Urothelium cell line (cell line): Measurements from ENCODE around the gene NDUFB8.
"Not testable (repeated sequence)": the region's sequence is repeated elsewhere in the genome, so short reads cannot be mapped to it uniquely, and the experiment has no call there.

Experiments used
- DNase-seq: peaks from one replicate; pipeline ENCODE4 v3.0.0; 2011; ENCODE audit warnings: low spot score, mixed read lengths
- FAIRE-seq: peaks from 2 replicates; lab custom pipeline; 2011; peaks lifted over from hg19 to GRCh38; lab: Jason Lieb, UNC

The NDUFB8 gene

DNA sequence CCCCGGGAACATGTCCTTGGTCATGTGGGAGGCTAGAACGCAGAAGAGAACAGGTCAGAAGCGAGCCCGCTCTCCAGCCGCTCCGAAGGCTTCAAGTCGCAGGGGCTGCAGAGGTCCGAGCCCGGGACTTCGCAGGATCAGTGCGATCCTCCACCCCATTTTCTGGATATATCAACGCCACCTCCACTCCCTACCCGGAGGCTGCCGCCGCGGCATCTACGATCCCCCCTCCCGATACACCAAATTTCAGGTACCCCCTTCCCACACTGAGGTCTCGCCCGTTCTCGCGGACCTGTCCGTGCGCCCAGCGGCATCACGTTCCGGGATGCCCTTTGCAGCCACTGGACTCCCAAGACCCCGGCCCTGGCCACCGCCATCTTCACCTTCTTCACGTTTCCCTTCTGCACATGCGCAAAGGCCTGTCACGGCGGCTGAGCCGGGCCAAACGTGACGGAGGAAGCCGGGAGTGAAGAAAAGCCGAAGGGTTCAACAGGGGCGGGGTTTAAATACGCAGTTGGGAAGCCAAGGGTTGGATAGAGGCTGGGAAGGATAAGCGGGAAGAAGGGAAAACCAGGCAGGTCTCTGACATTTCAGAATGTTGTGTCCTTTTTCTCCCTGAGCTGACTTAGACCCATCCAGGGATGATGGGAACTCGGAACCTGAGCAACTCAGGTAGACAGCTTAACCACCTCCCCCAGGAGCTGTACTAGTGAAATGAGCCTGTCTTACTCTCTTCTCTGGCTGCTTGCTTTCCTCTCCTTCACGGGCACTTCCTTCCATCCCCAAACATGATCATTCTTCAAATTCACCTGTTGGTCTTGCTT, at the start of gene NDUFB8:
NDUFB8 (minus strand) TSS at position 397 of the 824 bp plus-strand sequence; CDS start at position 377, 20 bp downstream.
- no peak for FAIRE-seq
- DNase-seq = peak; percentile 91

DNA sequence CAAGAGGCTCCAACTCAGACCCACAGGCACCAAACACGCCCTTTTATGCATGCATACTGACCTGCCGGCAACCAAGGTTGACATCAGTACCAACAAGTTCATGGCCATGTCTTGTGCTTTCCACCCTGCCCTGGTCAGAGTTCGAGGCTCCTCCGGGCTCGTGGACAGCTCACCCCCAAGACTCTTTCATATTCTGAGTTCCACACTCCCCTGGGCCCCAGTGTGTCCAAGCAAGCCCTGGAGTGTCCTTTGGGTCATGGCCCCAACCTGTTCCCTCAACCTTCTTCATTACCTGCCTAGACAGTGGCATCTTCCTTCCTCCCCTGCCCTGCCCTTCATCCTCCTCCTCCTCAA, 46.6 kb upstream of the NDUFB8 start:
- DNase-seq (no peak), FAIRE-seq (no peak)

DNA sequence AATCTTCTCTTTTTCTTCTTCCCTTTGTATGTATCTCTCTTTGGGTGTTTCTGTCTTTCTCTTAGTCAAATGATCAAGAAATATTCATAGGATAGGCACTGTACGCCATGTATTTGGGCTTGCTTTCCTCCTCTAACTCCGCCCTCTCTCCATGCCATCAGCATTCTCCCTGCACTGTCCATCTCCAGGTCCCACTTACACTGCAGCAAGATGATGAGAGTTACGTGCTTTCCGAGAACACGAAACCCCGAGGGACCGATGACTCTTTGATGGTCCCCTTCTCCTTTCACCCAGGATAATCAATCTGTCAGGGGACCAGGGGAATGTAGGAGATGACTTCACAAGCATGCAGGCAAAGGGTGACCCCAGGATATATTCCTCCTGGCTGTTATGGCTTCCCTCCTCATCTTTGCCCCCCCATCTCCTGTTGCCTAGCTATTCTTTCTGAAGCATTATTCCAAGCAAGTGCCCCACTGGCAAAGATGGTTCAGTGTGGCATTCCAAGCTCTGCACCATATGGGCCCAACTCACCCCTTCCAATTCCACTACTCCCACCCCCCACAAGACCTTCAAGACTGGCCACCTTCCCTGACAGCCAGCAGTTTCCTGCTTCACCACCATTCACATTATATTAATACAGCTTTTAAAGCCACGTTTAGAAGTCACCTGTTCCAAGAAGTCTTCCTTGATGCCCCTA, 46.1 kb upstream of the NDUFB8 start:
- DNase-seq = no peak

DNA sequence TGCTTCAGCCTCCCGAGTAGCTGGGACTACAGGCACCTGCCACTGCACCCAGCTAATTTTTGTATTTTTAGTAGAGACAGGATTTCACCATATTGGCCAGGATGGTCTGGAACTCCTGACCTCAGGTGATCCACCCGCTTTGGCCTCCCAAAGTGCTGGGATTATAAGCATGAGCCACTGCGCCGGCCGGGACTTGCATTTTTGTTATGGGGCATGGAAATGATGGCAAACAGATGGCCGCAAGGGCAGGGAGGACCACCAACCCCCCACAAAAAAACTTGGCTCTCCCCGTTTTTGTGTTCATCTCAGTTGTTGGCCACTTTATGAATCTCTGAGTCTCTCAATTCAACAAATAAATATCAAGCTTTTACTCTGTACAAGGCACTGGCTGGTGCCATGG, 45.5 kb upstream of the NDUFB8 start:
- DNase-seq, FAIRE-seq: not testable (repeated sequence)

More for the DNA sequence above, 46.1 kb upstream of the NDUFB8 start:
- no peak for FAIRE-seq

DNA sequence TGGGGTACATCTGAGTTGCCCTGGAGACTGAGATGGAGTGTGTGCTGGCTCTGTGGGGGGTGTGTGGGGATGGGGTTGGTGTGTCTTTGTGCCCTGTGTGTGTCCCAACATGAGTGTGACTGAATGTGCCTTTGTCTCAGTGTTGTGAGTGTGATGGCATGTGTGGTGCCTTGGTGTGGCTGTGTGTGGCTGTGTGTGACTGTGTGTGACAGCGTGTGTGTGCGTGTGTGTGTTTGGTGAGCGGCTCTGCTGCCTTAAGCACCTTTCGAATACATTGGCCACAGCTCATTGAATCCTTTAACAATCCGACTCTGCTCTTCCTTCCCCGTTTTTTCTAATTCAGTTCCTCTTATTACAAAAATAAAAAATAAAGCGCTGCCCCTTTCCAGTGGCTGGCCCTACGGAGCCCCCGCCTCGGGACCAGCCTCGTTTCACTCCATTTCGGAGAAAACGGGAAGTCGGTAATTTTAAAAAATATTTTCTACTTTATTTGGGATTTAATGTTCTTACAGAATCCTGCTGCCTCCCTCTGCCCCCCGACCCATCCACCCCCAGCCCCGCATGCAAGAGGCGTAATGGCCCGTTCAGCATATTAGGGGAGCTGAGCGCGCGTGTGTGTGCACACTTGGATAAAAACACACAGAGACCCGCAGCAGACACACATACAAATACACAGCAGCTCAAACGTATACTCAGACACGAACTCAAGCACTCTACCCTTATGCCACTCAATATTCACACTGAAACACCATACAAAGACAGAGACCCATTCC, 41.6 kb upstream of the NDUFB8 start:
- peak; percentile 56 for FAIRE-seq
- DNase-seq = no peak

DNA sequence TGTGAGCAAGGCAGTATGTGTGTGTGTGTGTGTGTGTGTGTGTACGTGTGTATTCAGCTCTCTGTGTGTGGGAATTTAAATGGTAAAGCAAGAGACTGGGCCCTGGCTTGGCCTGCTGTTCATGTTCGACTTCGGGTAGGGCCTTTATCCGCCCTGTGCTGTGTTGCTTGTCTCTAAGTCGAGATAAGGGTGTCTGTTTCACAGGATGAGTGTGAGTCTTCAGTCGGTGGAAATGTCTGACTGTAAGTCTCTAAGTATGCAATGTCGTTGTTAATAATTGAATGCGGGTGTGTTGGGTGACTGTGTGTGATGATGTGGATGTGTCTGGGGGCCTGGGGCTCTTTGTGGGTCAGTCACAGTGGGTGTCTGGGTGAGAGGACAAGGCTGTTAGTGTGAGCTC, 40.8 kb upstream of the NDUFB8 start:
- FAIRE-seq = no peak

DNA sequence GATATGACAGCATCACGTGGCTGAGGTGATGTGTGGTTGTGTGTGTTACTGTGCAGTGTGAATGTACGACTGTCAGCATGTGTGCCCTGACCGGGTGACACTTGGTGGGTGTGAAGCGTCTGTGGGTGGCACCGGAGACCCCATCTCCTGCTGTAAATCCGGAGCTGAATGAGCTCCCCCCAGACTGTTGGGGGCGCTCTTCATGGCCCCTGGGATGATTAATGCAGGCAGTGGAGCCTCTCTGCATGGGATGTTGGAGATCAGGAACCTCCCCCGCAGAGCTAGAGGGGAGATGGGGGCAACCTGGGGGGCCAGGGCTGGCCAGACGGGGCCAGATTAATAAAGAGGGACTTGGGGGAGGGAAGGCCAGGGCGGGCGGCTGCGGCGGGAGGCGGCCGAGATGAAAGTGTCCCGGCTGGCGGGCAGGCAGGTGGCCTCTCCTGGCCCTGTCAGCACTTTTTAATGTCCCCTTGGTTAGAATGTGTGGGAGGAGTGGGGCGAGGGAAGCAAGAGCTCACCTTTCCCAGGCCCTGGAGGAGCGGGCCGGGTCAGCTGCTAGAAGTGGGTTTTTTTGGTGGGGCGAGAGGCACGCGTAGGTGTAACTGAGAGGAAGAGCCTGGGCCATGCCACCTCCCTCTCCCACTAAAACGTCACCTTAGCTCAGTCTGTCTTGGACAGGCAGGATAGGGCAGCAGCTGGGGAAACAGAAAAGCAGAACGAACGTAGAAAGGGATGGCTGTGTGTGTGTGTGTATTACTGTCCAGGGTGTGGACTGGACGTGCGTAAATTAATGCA, 40.2 kb upstream of the NDUFB8 start:
- FAIRE-seq (peak; percentile 44), DNase-seq (no peak)

More for the DNA sequence above, 40.8 kb upstream of the NDUFB8 start:
- no peak for DNase-seq

DNA sequence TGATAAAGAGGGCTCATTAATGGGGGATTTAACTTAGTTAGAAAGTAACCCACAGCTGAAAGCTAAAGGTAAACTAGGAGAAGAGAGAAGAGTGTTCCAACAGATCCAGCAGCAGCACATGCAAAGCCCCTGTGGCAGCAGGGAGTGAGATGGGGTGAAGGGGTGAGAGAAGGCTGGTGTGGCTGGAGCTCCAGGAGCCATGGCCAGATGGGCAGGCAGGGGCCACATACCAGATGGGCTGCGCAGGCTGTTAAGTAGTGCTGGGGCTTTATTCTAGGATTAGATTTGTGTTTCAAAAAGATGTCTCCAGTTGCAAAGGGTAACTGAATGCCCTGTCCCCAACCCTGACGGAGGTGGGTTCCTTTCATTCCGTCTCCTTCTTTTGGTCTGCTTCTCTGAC, 39.2 kb upstream of the NDUFB8 start:
- FAIRE-seq (no peak), DNase-seq (no peak)

DNA sequence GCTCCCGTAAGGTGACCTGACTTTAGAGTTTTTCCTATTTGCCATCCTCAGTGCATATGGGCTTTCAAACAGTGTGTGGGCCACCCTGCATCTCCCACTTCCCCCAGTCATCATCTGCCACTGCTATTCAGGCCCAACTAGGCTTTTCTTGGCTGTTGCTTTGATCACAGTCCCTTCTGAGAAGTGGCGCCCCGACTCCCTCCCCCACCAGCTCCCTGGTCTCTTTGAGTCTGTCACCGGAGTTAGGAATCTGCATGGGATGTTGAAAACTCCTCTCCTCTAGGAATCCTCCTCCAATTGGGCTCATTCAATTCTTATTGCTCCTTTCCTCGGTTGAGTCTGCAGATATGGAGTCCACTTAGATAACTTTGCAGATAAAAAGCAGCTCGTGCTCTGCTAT, 38.2 kb upstream of the NDUFB8 start:
- no peak for DNase-seq
- FAIRE-seq = no peak

DNA sequence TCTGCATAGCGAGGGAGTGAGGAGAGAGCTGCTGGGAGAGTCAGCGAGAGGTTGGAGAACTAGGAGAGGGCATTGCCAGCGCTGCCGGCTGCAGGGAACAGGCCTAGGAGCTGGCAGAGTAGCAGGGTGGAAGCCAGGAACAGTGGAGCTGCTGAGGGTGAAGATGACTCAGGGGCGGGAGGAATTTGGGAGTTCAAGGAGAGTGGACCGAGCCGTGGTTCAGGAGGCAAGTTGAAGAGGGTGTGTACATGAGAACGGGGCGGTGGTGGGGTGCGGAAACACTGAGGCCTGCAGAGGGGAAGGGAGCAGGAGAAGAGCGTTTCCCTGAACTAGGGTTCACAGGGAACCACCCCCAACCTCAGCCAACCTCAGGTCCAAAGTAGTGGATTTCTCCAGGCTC, 37.6 kb upstream of the NDUFB8 start:
- no peak for FAIRE-seq
- DNase-seq = no peak

DNA sequence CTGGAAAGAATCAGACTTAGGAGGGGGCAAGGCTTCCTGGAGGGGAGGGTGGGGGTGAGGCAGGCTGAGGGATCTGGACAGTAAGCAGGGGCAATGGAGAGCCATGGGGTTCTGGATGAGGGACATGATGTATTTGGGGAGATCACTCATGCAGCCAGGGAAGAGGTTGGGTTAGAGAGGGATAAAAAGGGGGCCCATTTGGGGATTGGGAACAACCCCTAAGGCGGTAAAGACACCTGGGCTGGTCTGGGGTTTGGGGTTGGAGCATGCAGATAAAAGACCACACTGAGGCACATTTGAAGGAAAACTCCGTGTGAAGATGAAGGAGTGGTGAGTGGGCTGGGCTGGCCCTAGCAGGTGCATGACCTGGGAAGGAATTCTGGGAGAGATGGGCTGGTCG, 36.9 kb upstream of the NDUFB8 start:
- DNase-seq (no peak), FAIRE-seq (no peak)

DNA sequence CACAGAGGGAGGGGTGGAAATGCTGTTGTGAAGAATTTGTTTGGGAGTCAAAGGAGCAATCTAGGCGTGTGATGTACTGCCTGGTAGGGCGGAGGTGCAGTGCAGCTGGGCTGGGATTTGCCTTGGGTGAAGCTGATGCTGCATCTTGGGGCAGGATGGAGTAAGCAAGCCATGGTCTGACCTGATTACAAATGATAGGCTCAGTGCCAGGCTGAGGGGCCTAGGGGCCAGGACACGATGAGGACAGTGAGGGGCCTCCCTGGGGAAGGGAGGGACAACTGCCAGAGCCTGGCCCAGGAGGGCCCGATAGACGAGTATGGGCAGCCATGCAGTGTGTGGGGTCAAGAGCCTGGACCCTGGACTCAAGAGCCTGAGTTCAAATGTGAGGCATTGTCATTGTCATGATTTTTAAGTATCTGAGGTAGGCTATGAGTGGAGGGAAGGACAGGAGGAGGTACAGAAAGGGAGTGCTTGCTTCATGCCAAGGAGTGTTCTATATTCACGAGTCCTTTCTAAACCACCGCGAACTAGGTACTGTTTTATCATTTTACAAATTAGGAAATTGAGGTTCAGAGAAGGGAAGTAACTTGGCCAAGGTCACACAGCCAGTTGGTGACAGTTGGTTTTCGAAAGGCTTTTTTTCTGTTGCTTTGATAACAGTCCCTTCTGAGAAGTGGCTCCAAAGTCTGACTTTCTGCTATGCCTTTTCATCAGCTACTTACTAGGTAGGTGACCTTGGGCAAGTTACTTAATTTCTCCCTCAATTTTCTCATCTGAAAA, 35.7 kb upstream of the NDUFB8 start:
- DNase-seq = no peak
- FAIRE-seq = peak; percentile 17

DNA sequence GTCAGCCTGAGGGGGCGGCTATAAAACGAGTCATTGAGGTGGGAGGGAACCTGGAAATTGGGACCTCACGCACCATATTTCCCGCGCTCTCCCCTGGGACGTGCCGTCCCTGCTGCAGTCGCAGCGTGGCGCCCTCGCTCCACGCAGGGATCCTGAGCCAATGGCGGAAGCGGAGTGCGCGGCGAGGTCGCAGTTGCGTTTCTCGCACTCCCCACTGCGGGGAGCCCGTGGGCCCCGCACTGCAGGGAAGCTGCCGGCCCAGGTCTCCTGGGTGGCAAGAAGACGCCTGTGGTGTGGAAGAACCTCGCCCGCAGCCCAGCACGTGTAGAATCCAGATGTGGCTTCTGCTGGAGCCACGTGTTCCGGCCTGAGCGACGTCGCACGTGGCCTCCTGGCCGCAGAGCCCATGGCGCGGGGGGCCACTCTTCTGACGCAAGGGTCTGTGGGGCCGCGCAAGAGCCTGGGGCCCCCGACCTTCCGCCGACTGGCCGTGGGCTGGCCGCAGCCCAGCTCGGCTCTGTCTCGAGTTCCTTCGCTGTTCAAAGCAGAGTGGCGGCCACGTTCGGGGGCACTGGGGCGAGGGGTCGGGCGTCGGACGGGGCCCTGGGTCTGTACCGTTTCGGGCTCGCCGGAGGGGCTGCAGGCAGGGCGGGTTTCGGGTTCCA, 32.5 kb upstream of the NDUFB8 start:
- FAIRE-seq = no peak
- DNase-seq = no peak

DNA sequence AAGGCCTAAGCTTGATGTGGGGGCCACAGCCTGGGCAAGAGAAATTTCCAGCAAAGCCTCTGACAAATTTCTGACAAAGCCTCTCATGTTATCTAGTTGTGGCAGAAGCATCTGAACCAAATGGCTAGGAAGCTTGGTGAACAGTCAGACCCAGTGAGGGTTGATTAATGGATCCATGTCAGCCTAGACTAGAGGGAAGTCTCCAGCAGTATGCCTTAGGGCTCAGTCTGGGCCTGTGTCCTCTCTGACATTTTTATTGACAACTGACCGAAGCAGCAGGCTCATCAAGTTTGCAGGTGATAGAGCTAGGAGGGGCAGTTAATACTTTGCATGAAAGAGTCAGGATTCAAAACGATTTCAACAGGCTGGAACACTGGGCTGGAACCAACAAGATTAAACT, 31.3 kb upstream of the NDUFB8 start:
- FAIRE-seq (peak; percentile 42), DNase-seq (no peak)

DNA sequence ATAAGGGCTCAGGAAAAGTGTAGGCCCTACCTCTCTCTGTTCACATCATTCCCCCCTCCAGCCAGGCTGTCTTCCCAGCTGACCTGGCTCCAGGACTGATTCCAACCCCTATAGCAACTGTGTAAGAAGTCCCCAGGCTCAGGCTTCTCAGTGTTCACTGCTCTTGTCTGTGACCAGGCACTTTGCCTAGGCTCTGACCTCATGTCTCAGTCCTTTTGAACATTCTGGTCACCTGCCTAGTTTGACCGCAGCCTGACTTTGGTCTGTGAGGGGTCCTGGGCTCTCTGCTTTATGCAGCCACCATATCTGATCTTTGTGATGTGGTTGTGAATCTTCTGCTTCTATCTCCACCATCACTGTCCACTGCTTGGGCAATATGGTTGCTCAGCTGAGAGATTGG, 30.6 kb upstream of the NDUFB8 start:
- FAIRE-seq = no peak
- DNase-seq = no peak

DNA sequence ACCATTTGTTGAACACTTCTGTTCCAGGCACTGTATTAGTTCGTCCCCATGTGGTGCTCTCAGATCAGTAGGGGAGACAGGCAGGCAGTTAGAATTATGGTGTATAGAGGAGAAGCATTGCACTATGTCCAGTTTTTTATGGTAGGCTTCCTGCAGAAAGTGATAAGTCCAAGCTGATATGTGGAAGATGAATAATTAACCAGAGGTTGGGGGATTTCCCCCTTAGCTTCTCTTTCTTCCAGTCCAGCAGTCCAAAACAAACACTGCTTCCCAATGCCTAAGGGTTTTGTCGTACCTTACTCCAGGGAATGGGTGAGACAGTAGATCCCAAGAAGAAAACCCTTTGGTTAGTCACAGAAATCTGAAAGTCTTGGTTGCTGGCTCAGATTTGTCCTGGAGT, 25.2 kb upstream of the NDUFB8 start:
- no peak for DNase-seq
- no peak for FAIRE-seq

DNA sequence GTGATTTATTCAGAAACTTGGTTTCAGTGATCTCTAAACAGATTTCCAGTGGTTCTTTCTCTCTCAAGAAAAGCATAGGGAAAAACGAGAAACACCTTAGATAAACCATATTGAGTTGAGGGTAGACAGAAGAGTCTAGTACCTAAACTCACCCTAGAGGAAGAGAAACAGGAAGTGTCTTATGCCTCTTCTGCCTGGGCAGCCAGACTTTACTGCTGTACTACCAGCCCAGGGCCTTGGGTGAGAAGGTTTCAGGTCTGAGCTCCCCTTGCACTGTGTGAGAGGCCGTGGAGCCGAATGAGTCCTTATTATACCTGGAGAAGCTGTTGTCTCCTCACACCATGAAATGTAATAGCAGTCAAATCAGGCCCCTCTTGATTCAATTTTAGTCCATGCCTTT, 24.3 kb upstream of the NDUFB8 start:
- DNase-seq (no peak), FAIRE-seq (no peak)

DNA sequence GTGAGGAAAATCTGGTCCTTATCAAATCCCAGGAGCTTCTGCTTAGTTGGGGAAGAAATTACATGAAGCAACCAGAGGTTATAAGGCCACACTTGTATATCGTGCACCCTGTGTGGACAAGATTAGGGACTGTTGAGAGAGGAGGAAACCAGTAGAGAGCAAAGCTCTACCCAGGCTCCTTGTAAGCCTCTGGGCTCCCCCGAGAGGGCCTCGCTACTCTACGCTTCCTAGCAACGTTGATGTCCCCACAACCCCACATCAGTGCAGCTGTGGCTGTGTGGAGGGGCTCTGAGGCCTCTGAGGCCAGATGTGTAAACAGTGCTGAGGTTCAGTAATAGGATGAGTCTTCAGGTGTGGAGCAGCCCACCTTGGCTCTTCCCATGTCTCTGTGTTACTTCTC, 22.1 kb upstream of the NDUFB8 start:
- DNase-seq = no peak
- FAIRE-seq = no peak

DNA sequence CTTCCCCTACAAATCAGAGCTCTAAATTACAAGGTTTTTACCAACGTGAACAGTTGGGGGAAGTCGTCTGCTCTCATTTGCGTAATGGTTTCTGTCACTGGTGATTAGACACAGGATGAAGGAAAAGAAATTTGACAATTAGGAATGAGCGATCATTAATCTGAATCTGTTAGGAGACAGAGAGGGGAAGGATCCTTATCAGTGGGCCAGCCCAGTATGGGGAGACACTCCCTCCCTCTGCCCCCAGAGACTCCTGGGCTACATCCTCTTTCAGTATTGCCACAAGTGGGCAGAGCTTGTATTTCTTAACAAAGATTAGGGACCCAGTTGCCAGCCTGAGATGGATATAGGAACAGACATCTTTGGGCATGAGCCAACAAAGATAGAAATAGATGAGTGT, 21.5 kb upstream of the NDUFB8 start:
- FAIRE-seq (no peak), DNase-seq (no peak)

DNA sequence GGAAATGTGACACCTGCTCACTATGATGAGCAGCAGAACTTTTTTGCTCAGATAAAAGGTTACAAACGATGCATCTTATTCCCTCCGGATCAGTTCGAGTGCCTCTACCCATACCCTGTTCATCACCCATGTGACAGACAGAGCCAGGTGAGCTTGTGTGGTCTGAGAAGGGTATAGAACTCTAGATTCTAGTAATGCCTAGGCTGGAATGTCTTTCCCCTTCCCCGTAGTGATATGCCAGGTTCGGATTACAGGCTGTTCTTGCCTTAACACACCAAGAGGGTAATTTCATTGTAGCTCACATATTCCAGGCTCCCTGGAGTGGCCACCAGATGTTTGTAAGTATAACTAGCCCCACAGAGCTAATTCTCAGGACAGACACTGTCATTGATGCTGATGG, 15.3 kb upstream of the NDUFB8 start:
- DNase-seq (no peak), FAIRE-seq (no peak)
